Activated T-helper 1 cell treated with anti-CD3 and anti-CD28 coated beads, Interleukin-12 subunit alpha, Interleukin-12 subunit beta, Interleukin-2, Interleukin-4 antibody, amounts not matched to agents 30 ng/mL and 10 ng/mL and 1 ng/mL, durations not matched to agents 14 hours and 24 hours and 36 hours (primary cell): ENCODE measurements around the gene TRPV3. TPM values are rescaled to one million over a fixed set of nuclear protein-coding genes. Genes with fewer than 3 reads are reported as not detected.
"Not testable (repeated sequence)": the region's sequence is repeated elsewhere in the genome, so short reads cannot be mapped to it uniquely, and the experiment has no call there.

ENCODE experiments used
- DNase-seq: peaks from one replicate; pipeline ENCODE4 v3.0.0; 2021; ENCODE audit warnings: low spot score
- H3K27ac Mint-ChIP-seq: one replicate; pipeline ENCODE4 v1.8.0; 2021; ENCODE audit warnings: mild to moderate bottlenecking, mixed read lengths
- H3K27me3 Mint-ChIP-seq: one replicate; pipeline ENCODE4 v1.8.0; 2022; ENCODE audit warnings: mild to moderate bottlenecking, moderate library complexity, mixed read lengths; ENCODE audit not compliant: insufficient read depth
- H3K36me3 Mint-ChIP-seq: one replicate; pipeline ENCODE4 v1.8.0; 2021; ENCODE audit warnings: low read depth, mixed read lengths
- H3K4me1 Mint-ChIP-seq: one replicate; pipeline ENCODE4 v1.8.0; 2021; ENCODE audit warnings: low read depth, mixed read lengths
- H3K4me3 Mint-ChIP-seq: one replicate; pipeline ENCODE4 v1.8.0; 2021; ENCODE audit warnings: mild to moderate bottlenecking, moderate library complexity, mixed read lengths
- H3K9me3 Mint-ChIP-seq: one replicate; pipeline ENCODE4 v1.8.0; 2021; ENCODE audit warnings: mixed read lengths
- intact Hi-C: fragments of 100-400 bp; cut with micrococcal nuclease; formaldehyde crosslinking; loops from one replicate; pipeline ENCODE4 v1.15.1; 2024
- total RNA-seq: library from RNA; stranded (reverse); gene quantifications from 2 replicates; pipeline ENCODE4 v1.2.3, GENCODE V29; 2022

Gene TRPV3
- total RNA-seq, 1 donor from 2014 or later, result 0.26 TPM

DNA sequence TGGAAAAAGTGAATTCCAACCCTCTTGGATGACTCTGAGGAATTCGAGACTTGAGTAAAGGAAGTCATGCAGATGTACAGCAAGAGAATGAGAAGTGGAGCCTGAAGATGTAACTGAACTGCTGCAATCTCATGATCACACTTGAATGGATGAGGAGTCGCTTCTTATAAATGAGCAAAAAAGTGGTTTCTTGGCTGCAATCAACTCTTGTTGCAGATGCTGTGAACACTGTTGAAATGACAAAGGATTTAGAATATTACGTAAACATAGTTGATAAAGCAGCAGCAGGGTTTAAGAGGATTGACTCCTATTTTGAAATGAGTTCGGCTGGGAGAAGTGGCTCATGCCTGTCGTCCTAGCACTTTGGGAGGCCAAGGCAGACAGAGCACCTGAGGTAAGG, 56.3 kb downstream of the TRPV3 start:
- no peaks in the 10 kb centered on the region for H3K4me1 Mint-ChIP-seq

DNA sequence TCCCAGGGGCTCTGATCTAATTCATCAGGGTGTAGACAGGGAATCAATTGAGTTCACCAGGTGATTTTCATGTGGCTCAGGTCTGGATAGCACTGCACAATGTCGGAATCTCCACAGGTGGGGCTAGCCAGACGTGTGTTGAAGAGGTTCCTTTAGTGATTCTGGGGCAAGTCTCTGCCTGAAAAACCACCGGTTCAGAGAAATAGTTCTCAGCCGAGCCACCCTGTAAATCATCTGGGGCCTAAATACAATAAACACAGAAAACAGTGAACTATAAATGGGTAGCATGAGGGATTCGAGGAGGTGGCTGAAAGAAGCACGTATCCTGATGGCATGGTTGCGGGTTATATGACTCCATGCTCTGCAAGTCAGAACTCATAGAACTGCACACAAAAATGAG, 60.5 kb downstream of the TRPV3 start:
- no peaks in the 10 kb centered on the region for H3K9me3 Mint-ChIP-seq
- no peak overlapping the region for H3K27ac Mint-ChIP-seq
- intact Hi-C loops, result no loop called here
- H3K27me3 Mint-ChIP-seq, result peaks cover 4% of the 10 kb centered on the region
- DNase-seq, result no peak
- no peaks in the 10 kb centered on the region for H3K36me3 Mint-ChIP-seq
- H3K4me1 Mint-ChIP-seq, result no peaks in the 10 kb centered on the region
- no peak overlapping the region for H3K4me3 Mint-ChIP-seq

More for the DNA sequence above, 56.3 kb downstream of the TRPV3 start:
- intact Hi-C loops, result no loop called here
- Mint-ChIP-seq H3K4me3 (no peak overlapping the region), H3K9me3 (no peaks in the 10 kb centered on the region), H3K27me3 (peaks cover under 1% of the 10 kb centered on the region), H3K27ac (no peak overlapping the region), H3K36me3 (no peaks in the 10 kb centered on the region)
- DNase-seq, result no peak

DNA sequence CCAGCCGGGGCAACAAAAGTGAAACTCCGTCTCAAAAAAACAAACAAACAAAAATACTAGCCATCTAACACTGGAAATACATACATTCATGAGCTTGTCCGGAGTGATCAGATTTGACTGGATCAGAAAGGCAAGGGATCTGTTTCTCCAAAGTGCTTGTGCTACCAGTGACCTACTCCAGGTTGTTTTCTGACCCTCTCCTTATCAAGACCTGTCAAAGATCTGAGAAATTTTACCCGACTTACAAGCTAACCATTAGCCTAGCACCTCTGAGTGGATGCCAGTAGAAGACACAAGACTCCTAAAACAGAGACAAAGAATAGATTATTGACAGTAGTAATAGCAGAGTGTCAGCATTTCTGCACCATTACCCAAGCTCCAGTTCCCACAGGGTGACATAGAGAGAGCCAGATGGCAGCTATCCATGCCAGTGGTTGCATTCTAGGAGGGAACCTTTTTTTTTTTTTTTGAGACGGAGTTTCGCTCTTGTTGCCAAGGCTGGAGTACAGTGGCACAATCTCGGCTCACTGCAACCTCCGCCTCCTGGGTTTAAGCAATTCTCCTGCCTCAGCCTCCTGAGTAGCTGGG, 72.0 kb downstream of the TRPV3 start:
- H3K4me1 Mint-ChIP-seq, result no peaks in the 10 kb centered on the region
- peaks cover 20% of the 10 kb centered on the region for H3K27me3 Mint-ChIP-seq
- H3K4me3 Mint-ChIP-seq, result no peak overlapping the region
- DNase-seq, result no peak
- H3K36me3 Mint-ChIP-seq, result no peaks in the 10 kb centered on the region
- intact Hi-C loops, result no loop called here
- no peak overlapping the region for H3K27ac Mint-ChIP-seq
- no peaks in the 10 kb centered on the region for H3K9me3 Mint-ChIP-seq

DNA sequence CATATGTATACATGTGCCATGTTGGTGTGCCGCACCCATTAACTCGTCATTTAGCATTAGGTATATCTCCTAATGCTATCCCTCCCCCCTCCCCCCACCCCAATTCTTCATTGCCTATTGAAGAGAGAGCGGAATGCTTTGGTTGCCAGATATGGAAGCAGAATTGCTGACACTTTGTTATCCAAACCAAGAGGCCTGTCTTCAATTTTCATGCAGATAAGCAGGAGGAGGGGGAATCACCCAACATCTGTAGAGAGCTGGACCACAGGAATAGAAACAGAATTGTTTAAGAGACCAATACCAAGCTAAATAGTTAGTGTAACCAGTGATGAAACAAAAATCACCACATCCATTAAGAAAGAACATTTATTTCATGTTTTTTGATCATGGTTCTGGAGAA, 74.8 kb downstream of the TRPV3 start:
- no peak overlapping the region for H3K27ac Mint-ChIP-seq
- no peak for DNase-seq
- no peak overlapping the region for H3K4me3 Mint-ChIP-seq
- no peaks in the 10 kb centered on the region for H3K4me1 Mint-ChIP-seq
- intact Hi-C loops, result no loop called here
- H3K36me3 Mint-ChIP-seq, result no peaks in the 10 kb centered on the region
- H3K9me3 Mint-ChIP-seq, result no peaks in the 10 kb centered on the region
- H3K27me3 Mint-ChIP-seq, result peaks cover 18% of the 10 kb centered on the region

DNA sequence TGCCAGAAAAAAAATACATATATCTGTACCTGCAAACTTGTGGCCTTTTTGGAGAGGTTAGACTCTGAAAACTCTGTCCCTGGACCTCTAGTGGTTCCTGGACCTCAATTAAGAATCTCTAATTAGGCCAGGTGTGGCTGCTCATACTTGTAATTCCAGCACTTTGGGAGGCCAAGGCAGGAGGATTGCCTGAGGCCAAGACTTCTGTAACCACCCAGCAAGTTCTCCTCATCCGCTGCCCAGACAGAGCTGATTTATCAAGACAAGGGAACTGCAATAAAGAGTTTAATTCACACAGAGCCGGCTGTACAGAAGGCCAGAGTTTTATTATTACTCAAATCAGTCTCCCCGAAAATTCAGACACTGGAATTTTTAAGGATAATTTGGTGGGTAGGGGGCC, 77.6 kb downstream of the TRPV3 start:
- DNase-seq, result no peak
- Mint-ChIP-seq H3K27me3 (peaks cover 15% of the 10 kb centered on the region), H3K36me3 (no peaks in the 10 kb centered on the region), H3K4me3 (no peak overlapping the region), H3K9me3 (no peaks in the 10 kb centered on the region), H3K27ac (no peak overlapping the region), H3K4me1 (no peaks in the 10 kb centered on the region)
- intact Hi-C loops, result no loop called here

DNA sequence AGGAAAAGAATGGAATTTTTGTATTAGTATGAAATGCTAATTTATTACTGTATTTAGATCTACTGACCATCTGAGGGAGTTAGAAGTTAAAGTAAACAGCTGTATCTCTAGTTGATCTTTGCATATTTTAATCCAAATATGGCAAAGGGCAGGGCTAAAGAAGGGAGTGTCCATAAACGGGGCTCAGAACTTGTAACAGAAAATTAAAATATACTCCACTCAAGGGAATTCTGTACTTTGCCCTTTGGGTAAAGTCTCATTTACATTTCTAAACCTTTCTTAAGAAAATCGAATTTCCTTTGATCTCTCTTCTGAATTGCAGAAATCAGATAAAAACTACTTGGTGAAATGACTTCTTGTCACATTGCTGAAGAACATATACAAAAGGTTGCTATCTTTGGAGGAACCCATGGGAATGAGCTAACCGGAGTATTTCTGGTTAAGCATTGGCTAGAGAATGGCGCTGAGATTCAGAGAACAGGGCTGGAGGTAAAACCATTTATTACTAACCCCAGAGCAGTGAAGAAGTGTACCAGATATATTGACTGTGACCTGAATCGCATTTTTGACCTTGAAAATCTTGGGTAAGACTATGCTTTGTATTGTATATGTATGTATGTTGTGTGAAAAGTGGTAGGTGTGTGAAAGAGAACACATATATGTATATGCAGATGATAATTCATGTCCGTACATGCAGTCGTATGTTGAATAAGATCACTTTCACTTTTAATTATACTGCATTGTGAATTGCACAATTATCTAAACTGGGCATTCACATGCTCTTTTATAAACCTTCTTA, 81.6 kb downstream of the TRPV3 start, which contains the start of gene ASPA:
Gene ASPA, plus strand, starts transcription at position 186 of the 799 bp plus-strand sequence. Its CDS starts 163 bp downstream, at position 349.
- intact Hi-C loops, result no loop called here
- H3K4me1 Mint-ChIP-seq, result no peaks in the 10 kb centered on the region
- no peak within 1 kb of the TSS for H3K27ac Mint-ChIP-seq
- H3K4me3 Mint-ChIP-seq, result no peak within 1 kb of the TSS
- no peak for DNase-seq
- H3K36me3 Mint-ChIP-seq, result no peaks in the 10 kb centered on the region
- peaks cover 2% of the 10 kb centered on the region for H3K27me3 Mint-ChIP-seq
- no peaks in the 10 kb centered on the region for H3K9me3 Mint-ChIP-seq

DNA sequence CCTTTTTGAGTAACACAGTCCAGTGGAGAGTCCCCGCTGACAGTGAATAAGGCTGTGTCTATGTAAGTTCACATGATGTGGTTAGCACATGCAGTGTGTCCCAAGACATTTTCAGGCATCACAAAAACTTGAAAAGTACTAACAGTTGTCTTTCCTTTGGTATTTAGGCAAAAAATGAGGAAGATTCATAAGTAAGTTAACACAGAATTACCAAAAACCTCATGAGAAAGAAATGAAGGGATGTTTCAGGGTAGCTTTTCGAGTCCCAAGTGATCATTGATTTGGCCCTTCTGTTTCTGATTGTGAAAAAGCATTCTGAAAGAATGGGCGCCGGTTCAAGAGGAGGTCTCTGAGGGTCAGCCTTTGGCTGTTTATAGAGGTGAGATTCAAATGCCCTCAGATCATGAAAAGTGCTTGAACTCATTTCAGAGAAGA, 82.3 kb downstream of the TRPV3 start:
- H3K27ac Mint-ChIP-seq, result no peak overlapping the region
- intact Hi-C loops, result no loop called here
- H3K4me3 Mint-ChIP-seq, result no peak overlapping the region
- H3K27me3 Mint-ChIP-seq, result peaks cover 2% of the 10 kb centered on the region
- H3K36me3 Mint-ChIP-seq, result no peaks in the 10 kb centered on the region
- H3K4me1 Mint-ChIP-seq, result no peaks in the 10 kb centered on the region
- DNase-seq, result no peak
- no peaks in the 10 kb centered on the region for H3K9me3 Mint-ChIP-seq

DNA sequence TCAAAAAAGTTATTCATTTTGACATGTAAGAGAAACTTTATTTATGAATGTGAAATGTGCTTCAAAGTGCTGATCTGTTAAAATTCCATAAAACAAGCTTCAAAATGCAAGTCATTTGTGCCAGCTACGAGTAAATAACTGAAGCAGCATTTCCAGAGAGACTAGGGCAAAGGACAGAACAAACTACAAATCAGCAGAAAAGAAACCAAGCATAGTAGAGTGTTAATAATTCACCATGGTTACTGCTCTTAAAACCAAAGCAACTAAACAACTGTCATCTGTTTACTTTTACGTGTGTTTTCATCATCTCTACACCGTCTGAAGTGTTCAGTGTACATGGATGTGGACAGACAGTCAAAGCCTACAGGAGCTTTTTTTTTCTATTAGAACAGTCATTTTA, 83.4 kb downstream of the TRPV3 start:
- no peak overlapping the region for H3K4me3 Mint-ChIP-seq
- H3K27ac Mint-ChIP-seq, result no peak overlapping the region
- no peaks in the 10 kb centered on the region for H3K9me3 Mint-ChIP-seq
- no peaks in the 10 kb centered on the region for H3K27me3 Mint-ChIP-seq
- intact Hi-C loops, result no loop called here
- H3K4me1 Mint-ChIP-seq, result no peaks in the 10 kb centered on the region
- H3K36me3 Mint-ChIP-seq, result no peaks in the 10 kb centered on the region
- DNase-seq, result no peak

DNA sequence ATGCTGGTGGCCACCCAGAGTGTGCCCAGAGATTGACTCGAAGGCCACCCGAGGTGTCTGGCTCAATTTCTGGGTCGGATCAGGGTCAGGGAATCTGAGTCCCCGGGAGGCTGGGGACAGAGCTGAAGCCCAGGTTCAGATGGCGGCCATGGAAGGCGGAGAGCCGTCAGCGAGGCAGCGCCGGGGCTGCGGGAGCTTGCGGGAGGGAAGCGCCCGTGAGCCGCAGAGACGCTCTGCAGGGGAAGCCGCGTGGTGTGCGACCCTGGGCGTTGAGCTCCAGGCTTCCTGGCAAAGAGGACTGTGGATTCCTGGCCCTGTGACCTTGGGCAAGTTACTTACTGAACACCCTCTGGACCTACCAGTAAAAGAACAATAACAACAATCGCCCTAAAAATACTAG, 85.5 kb downstream of the TRPV3 start:
- Mint-ChIP-seq H3K4me1 (no peaks in the 10 kb centered on the region), H3K27ac (no peak overlapping the region), H3K9me3 (no peaks in the 10 kb centered on the region), H3K36me3 (no peaks in the 10 kb centered on the region), H3K27me3 (no peaks in the 10 kb centered on the region), H3K4me3 (no peak overlapping the region)
- no peak for DNase-seq
- intact Hi-C loops, result no loop called here

DNA sequence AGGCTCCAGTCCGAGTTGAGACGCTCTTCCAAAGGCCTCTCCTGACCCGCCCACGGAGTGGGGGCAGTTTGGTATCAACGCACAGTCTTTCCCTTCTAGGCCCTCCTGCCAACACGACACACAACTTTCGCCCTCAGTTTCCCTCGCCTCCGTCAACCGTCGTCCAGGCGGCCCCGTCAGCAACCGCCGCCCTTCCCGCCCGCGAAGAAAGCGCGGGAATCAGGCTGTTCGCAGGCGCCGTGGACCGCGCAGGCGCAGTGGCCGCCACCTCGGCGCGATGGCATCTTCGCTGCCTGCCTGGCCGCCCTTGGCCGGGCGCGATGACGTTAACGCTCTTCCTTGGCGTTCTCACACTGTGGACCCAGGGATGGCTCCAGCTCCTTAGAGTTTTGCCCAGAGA, 86.0 kb downstream of the TRPV3 start, which contains the start of gene SPATA22:
Gene SPATA22, minus strand, starts transcription at position 221 of the 400 bp plus-strand sequence. CDS start 2,494 bp downstream, outside the sequence.
- no peaks in the 10 kb centered on the region for H3K9me3 Mint-ChIP-seq
- no peak within 1 kb of the TSS for H3K4me3 Mint-ChIP-seq
- DNase-seq, result no peak
- no peaks in the 10 kb centered on the region for H3K4me1 Mint-ChIP-seq
- no peaks in the 10 kb centered on the region for H3K36me3 Mint-ChIP-seq
- no peaks in the 10 kb centered on the region for H3K27me3 Mint-ChIP-seq
- no peak within 1 kb of the TSS for H3K27ac Mint-ChIP-seq
- intact Hi-C loops, result no loop called here

DNA sequence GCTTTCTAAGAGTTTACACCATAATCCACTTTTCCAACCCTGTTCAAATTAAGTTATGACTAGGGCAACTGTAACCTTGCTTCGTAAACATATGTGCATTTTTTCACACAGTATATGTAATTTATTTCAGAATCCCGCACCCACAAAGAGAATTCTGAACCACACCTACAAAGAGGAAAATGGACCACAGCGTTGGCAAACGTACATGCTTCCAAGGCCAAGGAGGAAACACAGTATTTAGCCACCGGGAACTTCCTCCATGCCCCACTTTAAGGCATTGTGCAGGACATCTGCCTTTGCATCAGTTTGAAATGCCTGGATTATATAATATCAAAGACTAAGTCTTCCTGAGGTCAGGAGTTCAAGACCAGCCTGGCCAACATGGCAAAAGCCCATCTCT, 88.1 kb downstream of the TRPV3 start:
- Mint-ChIP-seq H3K27ac (no peak overlapping the region), H3K4me1 (no peaks in the 10 kb centered on the region), H3K36me3 (no peaks in the 10 kb centered on the region), H3K4me3 (no peak overlapping the region), H3K27me3 (no peaks in the 10 kb centered on the region), H3K9me3 (no peaks in the 10 kb centered on the region)
- no peak for DNase-seq
- intact Hi-C loops, result no loop called here

DNA sequence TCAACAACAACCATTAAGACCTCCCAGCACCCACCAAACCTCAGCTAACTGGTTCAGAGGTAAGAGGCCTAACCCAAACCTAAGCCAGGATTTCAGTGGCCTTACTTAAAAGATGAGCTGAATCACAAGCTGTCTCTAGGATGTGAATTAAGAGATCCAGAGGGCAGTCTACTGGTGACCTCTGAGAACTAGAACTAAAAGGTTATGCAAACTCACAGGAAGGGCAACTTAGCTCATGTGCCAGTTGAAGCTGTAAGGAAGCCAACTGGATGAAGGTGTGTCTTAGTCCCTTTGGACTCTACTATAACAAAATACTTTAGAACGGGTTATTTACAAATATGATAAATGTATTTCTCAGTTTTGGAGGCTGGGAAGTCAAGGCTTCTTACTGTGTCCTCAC, 91.3 kb downstream of the TRPV3 start:
- H3K27ac Mint-ChIP-seq, H3K27me3 Mint-ChIP-seq, intact Hi-C loops, H3K4me3 Mint-ChIP-seq, DNase-seq, H3K9me3 Mint-ChIP-seq, H3K36me3 Mint-ChIP-seq, H3K4me1 Mint-ChIP-seq: not testable (repeated sequence)
